Activated T-cell treated with anti-CD3 and anti-CD28 coated beads, Interleukin-2, amount 50 U/mL, for 72 hours (primary cell): ENCODE measurements around the gene JAKMIP1. TPM values are rescaled to one million over a fixed set of nuclear protein-coding genes. Genes with fewer than 3 reads are reported as not detected.
A peak's percentile ranks its signal among the peaks of the same experiment; 100 is the strongest.

Experiments
- ATAC-seq, 2 donors: fragments of 150-1000 bp; cut with Tn5 transposase; replicated peaks in 1 of 2; 2 replicates each; pipeline ENCODE4 v1.10.0; 2021; ENCODE audit warnings: moderate library complexity in 2 of 2, mild to moderate bottlenecking in 1 of 2
- DNase-seq, 2 donors: peaks; one replicate each; pipeline ENCODE4 v3.0.0; 2021 to 2022; ENCODE audit warnings: mixed read lengths in 1 of 2
- H3K27ac Mint-ChIP-seq: one replicate; pipeline ENCODE4 v1.8.0; 2022; ENCODE audit warnings: mild to moderate bottlenecking, moderate library complexity, mixed read lengths
- H3K27me3 Mint-ChIP-seq: one replicate; pipeline ENCODE4 v1.8.0; 2022; ENCODE audit warnings: low read depth, mixed read lengths
- H3K36me3 Mint-ChIP-seq, 2 donors: one replicate each; pipeline ENCODE4 v1.8.0; 2022; ENCODE audit warnings: mixed read lengths in 2 of 2, mild to moderate bottlenecking in 1 of 2; ENCODE audit not compliant: insufficient read depth in 2 of 2
- H3K4me1 Mint-ChIP-seq: one replicate; pipeline ENCODE4 v1.8.0; 2022; ENCODE audit warnings: low read depth, mixed read lengths
- H3K4me3 Mint-ChIP-seq, 2 donors: one replicate each; pipeline ENCODE4 v1.8.0; 2022; ENCODE audit warnings: mild to moderate bottlenecking in 2 of 2, mixed read lengths in 2 of 2, moderate library complexity in 2 of 2
- H3K9me3 Mint-ChIP-seq, 2 donors: one replicate each; pipeline ENCODE4 v1.8.0; 2022; ENCODE audit warnings: mixed read lengths in 2 of 2
- total RNA-seq, 2 donors: library from RNA; stranded (reverse); gene quantifications; one replicate each; pipeline ENCODE4 v1.2.3, GENCODE V29; 2022

JAKMIP1 gene
- total RNA-seq, 2 donors from 2014 or later, result 9.0 to 33.7 TPM

DNA sequence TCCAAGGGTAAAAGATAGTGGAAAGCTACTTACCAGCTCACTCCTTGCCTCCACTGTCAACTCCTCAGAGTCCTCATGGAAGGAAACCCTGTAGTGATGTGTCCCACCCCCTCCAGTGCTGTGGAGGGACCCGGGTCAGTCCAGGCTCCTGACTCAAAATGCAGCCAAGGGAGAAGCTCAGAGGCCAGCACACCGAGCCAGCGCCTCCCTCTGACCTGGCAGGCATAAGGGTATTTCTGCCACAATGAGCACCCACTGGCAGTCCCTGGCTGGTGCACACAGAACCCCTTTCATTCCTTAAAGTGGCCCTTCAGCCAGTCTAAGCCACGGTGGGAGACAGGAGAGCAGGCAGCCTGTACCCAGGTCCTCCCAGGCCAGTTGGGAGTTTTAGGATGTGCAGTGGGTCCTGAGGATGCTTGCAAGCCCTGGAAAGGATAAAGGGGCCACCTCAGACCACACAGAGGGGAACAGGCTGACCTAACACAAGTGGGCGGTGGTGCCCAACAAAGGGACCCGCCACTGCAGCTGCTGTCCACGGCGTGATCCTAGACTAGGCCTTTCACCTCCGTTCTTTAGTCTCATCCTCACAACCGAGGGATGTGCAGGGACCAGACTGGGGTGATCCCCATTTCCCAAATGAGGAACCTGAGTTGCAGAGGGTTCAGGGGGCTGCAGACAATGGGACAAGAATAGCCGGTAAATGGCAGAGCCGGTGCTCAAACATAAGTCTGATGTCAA is 5.7 kb downstream of the JAKMIP1 start:
- H3K27ac Mint-ChIP-seq, result no peak overlapping the region
- H3K27me3 Mint-ChIP-seq, result peaks cover 34% of the 10 kb centered on the region
- H3K4me1 Mint-ChIP-seq, result peaks cover 19% of the 10 kb centered on the region
- no peak for ATAC-seq
- H3K4me3 Mint-ChIP-seq, result no peak overlapping the region
- H3K9me3 Mint-ChIP-seq, result no peaks in the 10 kb centered on the region
- H3K36me3 Mint-ChIP-seq, result peaks cover 0 to 18% of the 10 kb centered on the region in 2 donors
- DNase-seq, result no peak

DNA sequence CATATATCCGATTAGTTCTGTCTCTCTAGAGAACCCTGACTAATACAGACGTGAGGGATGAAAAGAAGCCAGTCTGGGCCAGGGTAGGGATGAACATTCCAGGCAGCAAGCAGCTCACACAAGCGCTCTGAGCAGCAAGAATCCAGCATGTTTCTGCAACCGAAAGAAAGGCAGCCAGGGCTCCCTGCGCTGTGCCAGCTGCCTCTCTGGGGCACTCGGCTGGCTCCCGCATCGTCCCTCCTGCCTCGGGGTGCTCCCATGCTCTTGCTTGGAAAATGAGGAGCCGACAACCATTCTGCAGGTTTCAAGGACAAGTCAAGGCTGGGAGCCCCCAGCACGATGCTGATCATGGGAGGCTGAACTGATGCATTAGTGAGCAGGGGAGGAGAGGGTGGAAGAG is 7.0 kb downstream of the JAKMIP1 start:
- no peaks in the 10 kb centered on the region for H3K9me3 Mint-ChIP-seq
- no peak overlapping the region for H3K27ac Mint-ChIP-seq
- H3K27me3 Mint-ChIP-seq, result peaks cover 26% of the 10 kb centered on the region
- H3K4me1 Mint-ChIP-seq, result peaks cover 12% of the 10 kb centered on the region
- no peak for ATAC-seq
- no peak overlapping the region for H3K4me3 Mint-ChIP-seq
- peaks cover 0 to 14% of the 10 kb centered on the region in 2 donors for H3K36me3 Mint-ChIP-seq
- no peak for DNase-seq

- Mint-ChIP-seq H3K4me3 (no peak overlapping the region), H3K27ac (no peak overlapping the region), H3K4me1 (peaks cover under 1% of the 10 kb centered on the region), H3K9me3 (peaks cover 2 to 5% of the 10 kb centered on the region in 2 donors), H3K36me3 (peaks cover 0 to 11% of the 10 kb centered on the region in 2 donors), H3K27me3 (peaks cover 16% of the 10 kb centered on the region)
- ATAC-seq, result no peak
- no peak for DNase-seq
Measured at GRCh38 chr4:6192245-6192644, 8.1 kb downstream of the JAKMIP1 start.

- H3K27me3 Mint-ChIP-seq, result peaks cover 9% of the 10 kb centered on the region
- no peak overlapping the region for H3K27ac Mint-ChIP-seq
- H3K9me3 Mint-ChIP-seq, result peaks cover 2 to 5% of the 10 kb centered on the region in 2 donors
- no peaks in the 10 kb centered on the region for H3K4me1 Mint-ChIP-seq
- DNase-seq, result no peak
- H3K36me3 Mint-ChIP-seq, result peaks cover 0 to 11% of the 10 kb centered on the region in 2 donors
- H3K4me3 Mint-ChIP-seq, result no peak overlapping the region
- ATAC-seq, result peak in 1 of 2 donors; percentile 43
Measured at GRCh38 chr4:6191448-6192130, 8.8 kb downstream of the JAKMIP1 start.

DNA sequence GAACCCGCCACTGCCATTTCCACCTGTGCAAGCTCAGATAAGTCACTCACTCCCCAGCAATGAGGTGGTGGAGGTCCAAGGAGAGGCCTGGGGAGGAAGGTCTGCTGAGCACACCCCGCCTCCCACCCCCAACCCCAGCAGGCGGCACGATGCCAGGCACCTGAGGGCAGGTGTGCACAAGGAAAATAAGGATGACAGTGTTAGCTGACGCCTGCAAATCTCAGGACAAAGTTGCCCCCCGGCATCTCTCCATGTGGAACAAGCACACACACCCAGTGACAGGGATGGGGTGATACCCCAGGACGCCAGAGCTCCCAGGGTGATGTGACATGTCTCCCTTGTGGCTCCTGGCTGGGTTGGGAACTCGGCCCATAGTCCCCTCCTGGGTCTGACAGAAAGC is 9.9 kb downstream of the JAKMIP1 start:
- Mint-ChIP-seq H3K4me1 (no peaks in the 10 kb centered on the region), H3K27ac (no peak overlapping the region), H3K27me3 (peaks cover 2% of the 10 kb centered on the region), H3K36me3 (peaks cover 3 to 13% of the 10 kb centered on the region in 2 donors), H3K4me3 (no peak overlapping the region), H3K9me3 (peaks cover 2 to 5% of the 10 kb centered on the region in 2 donors)
- DNase-seq, result no peak
- no peak for ATAC-seq

DNA sequence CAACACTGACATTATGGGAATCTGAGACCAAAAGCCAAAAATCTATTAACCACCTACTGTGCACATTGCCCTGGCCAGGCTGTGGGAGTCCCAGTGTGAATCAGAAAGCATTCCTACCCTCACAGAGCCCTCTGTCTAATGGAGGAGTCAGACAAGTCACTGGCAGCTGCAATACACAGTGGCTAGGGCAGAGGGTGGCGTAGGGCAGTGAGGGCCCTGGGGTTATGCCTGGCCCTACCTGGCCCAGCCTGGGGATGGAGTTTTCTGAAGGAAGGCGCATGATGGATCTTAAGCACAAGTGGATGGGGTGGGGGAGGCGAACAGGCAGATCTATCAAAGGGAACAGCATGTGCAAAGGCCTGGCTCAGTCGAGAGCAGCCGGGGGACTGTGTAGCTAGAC is 10.8 kb downstream of the JAKMIP1 start:
- ATAC-seq, result peak in 1 of 2 donors; percentile 25
- no peaks in the 10 kb centered on the region for H3K27me3 Mint-ChIP-seq
- no peak overlapping the region for H3K27ac Mint-ChIP-seq
- H3K9me3 Mint-ChIP-seq, result peaks cover 2 to 5% of the 10 kb centered on the region in 2 donors
- no peaks in the 10 kb centered on the region for H3K4me1 Mint-ChIP-seq
- H3K36me3 Mint-ChIP-seq, result peaks cover 3 to 13% of the 10 kb centered on the region in 2 donors
- no peak for DNase-seq
- H3K4me3 Mint-ChIP-seq, result no peak overlapping the region

GRCh38 chr4:6188687-6189305 is 11.6 kb downstream of the JAKMIP1 start:
- no peak for ATAC-seq

GRCh38 chr4:6184169-6184568 is 16.2 kb downstream of the JAKMIP1 start:
- peak overlapping the region; percentile 15 to 41 for H3K4me3 Mint-ChIP-seq

More at GRCh38 chr4:6188687-6189305, 11.6 kb downstream of the JAKMIP1 start:
- Mint-ChIP-seq H3K36me3 (peaks cover 3 to 13% of the 10 kb centered on the region in 2 donors), H3K4me3 (no peak overlapping the region), H3K27ac (no peak overlapping the region), H3K4me1 (no peaks in the 10 kb centered on the region), H3K27me3 (no peaks in the 10 kb centered on the region), H3K9me3 (peaks cover 2 to 5% of the 10 kb centered on the region in 2 donors)
- DNase-seq, result no peak

GRCh38 chr4:6183740-6184139 is 16.6 kb downstream of the JAKMIP1 start:
- ATAC-seq (peak; percentile 25 to 43), DNase-seq (peak; percentile 22 to 52)
- Mint-ChIP-seq H3K27me3 (no peaks in the 10 kb centered on the region), H3K27ac (peak overlapping the region; percentile 87), H3K4me3 (peak overlapping the region; percentile 15 to 41), H3K9me3 (peaks cover 4 to 8% of the 10 kb centered on the region in 2 donors), H3K36me3 (peaks cover 11 to 27% of the 10 kb centered on the region in 2 donors), H3K4me1 (peaks cover 43% of the 10 kb centered on the region)

More at GRCh38 chr4:6184169-6184568, 16.2 kb downstream of the JAKMIP1 start:
- Mint-ChIP-seq H3K9me3 (peaks cover 4 to 7% of the 10 kb centered on the region in 2 donors), H3K36me3 (peaks cover 11 to 24% of the 10 kb centered on the region in 2 donors), H3K27me3 (no peaks in the 10 kb centered on the region), H3K4me1 (peaks cover 39% of the 10 kb centered on the region), H3K27ac (peak overlapping the region; percentile 87)
- peak; percentile 1 for ATAC-seq
- no peak for DNase-seq

DNA sequence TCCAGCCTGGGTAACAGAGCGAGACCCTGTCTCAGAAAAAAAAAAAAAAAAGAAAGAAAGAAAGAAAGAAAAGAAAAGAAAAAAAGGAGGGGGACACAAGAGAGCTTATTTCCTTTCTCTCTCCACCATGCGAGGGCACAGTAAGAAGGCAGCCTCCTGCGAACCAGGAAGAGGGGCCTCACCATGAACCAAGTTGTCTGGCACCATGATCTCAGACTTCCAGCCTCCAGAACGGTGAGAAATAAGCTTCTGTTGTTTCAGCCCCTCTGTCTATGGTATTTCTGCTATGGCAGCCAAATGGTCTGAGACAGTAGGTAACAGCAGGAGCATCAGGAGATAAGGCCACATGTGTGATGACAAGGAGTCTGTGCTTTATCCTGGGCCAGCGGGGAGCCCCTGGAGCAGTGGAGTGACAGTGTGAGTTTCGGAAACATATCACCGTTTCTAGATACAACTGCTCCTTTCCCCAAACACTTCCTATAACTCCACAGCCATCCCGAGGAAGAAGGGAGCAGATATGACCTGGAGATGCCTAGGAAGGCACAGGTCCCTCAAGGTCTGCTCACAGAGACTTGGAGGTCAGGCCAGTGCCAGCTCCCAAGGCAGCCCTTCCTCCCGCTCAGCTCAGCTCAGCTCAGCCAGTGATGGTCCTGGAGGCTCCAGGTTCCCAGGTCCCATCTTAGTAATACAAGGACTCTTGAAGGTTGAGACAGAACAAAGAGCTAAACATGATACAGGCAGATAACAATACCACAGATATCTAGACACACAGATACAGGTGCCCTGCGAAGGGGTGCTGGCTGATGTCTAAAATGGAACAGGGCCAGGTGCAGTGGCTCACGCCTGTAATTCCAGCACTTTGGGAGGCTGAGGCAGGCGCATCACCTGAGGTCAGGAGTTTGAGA is 17.7 kb downstream of the JAKMIP1 start:
- Mint-ChIP-seq H3K27me3 (no peaks in the 10 kb centered on the region), H3K27ac (peak overlapping the region; percentile 78), H3K4me3 (peak overlapping the region; percentile 18 to 76), H3K36me3 (peaks cover 20 to 30% of the 10 kb centered on the region in 2 donors), H3K9me3 (peaks cover 2 to 10% of the 10 kb centered on the region in 2 donors), H3K4me1 (peaks cover 54% of the 10 kb centered on the region)
- ATAC-seq, result no peak
- DNase-seq, result no peak

- H3K27ac Mint-ChIP-seq, result peak overlapping the region; percentile 76
- ATAC-seq, result peak; percentile 83 to 89
- peaks cover 20 to 31% of the 10 kb centered on the region in 2 donors for H3K36me3 Mint-ChIP-seq
- peaks cover 57% of the 10 kb centered on the region for H3K4me1 Mint-ChIP-seq
- no peaks in the 10 kb centered on the region for H3K27me3 Mint-ChIP-seq
- peak overlapping the region; percentile 71 to 76 for H3K4me3 Mint-ChIP-seq
- peaks cover 2 to 12% of the 10 kb centered on the region in 2 donors for H3K9me3 Mint-ChIP-seq
- peak; percentile 79 to 87 for DNase-seq
Measured at GRCh38 chr4:6180841-6181631, 19.3 kb downstream of the JAKMIP1 start.
